GM12874 (cell line): ENCODE measurements around the gene ABCC5.

ENCODE experiments used
- TF ChIP-seq, protein P1 (sequence below): IDR thresholded peaks from 2 replicates; pipeline ENCODE4 v1.5.1; 2011; ENCODE audit warnings: low read depth, mild to moderate bottlenecking, control low read depth, low read length, moderate library complexity; ENCODE audit not compliant: insufficient read depth

Gene ABCC5

DNA sequence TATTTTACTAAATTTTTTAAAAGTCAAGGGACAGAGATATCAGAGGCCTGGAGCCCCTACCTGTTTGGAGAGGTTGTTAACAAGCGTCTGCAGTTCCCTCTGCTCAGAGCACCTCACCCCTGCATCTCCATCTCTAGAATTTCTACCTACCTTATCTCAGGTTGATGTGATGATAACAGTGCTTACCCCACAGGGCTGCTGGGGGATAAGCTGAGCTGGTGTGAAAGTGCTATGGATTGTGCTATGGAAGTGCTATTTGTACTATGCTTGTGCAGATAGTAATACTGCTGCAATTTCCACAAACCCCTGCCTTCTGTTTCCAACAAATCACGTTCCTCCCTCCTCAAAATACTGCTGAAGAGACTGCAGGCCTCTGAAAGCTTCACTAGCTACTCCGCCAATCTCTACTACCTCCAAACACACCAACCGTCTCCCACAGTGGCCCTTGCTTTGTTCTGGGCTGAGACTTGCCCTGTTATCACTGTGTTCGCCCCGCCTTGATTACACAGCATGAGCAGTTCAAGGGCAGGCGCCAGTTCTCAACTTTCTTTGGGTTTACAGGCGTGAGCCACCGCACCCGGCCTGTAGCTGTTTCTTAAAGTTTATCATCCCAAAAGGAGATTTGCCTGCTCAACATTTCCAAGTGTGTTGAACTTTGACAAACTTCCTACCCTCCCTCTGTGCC is 104.6 kb downstream of the ABCC5 start:
- TF ChIP-seq, protein P1, sequence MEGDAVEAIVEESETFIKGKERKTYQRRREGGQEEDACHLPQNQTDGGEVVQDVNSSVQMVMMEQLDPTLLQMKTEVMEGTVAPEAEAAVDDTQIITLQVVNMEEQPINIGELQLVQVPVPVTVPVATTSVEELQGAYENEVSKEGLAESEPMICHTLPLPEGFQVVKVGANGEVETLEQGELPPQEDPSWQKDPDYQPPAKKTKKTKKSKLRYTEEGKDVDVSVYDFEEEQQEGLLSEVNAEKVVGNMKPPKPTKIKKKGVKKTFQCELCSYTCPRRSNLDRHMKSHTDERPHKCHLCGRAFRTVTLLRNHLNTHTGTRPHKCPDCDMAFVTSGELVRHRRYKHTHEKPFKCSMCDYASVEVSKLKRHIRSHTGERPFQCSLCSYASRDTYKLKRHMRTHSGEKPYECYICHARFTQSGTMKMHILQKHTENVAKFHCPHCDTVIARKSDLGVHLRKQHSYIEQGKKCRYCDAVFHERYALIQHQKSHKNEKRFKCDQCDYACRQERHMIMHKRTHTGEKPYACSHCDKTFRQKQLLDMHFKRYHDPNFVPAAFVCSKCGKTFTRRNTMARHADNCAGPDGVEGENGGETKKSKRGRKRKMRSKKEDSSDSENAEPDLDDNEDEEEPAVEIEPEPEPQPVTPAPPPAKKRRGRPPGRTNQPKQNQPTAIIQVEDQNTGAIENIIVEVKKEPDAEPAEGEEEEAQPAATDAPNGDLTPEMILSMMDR, result no peak

DNA sequence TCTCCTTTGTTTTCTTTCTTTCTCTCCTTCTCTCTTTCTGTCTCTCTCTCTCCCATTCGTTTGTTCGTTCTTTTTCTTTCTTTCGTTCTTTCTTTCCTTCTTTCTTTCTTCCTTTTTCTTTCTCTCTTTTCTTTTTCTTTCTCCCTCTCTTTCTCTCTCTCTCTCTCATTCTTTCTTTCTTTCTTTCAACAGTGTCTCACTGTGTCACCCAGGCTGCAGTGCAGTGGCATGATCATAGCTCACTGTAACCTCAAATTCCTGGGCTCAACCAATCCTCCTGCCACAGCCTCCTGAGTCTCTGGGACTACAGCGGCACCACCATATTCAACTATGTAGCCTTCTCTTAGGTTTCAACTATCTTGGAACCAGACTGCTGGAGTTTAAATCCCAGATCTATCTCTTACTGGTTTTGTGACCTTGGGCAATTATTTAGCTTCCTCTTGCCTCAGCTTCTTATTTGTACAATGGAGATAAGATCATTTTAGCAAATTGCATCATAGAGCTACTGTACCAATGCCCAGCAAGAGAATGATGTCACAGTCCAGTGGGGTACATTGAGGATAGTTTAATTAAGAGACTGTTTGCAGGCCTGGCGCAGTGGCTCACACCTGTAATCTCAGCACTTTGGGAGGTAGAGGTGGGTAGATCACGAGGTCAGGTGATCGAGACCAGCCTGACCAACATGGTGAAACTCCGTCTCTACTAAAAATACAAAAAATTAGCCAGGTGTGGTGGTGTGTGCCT is 105.7 kb downstream of the ABCC5 start:
- TF ChIP-seq, protein P1, result no peak

DNA sequence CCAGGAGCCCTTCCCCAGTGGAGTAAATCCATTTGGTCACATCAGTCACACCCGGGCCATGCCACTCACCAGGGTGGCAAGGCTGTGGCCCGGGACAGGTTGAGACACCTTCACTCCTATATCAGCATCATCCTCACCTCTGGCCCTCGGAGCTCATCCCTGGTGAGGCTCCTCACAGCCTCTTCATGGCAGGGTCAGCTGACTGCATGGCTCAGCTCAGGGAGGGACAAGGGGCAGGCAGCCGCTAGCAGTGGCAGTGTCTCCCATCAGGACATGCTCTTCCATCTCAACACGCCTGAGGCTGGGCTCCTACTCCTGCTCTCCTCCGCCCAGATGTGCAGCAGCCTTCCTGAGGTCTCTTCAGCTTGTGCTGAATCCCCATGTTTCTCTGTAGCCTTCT is 106.6 kb downstream of the ABCC5 start:
- TF ChIP-seq, protein P1, result no peak

DNA sequence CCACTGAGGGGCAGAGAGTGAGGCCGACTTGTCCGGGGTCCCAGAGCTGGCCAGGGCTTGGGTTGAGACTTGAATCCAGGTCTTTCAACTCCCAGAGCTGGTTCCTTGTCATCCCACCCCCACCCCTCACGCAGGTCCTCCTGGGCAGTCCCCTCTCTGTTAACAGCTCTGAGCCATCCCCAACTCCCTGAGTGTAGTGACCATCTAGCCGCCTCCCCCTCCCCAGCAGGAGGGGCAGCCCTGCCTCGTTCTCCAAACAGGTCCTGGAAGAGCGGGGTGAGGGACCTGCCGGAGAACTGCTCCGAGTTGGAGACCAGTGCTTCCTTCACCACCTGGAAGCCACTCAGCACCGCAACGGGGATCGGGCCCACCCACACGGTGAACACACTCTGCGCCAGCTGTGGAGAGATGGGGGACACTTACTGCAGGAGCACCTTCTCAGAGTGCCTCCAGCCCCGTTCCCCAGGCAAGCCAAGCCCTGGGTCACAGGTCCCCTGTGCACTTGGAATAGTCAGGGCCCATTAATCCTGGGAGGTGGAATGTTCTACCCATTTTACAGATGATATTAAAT is 108.6 kb downstream of the ABCC5 start:
- TF ChIP-seq, protein P1, result no peak

DNA sequence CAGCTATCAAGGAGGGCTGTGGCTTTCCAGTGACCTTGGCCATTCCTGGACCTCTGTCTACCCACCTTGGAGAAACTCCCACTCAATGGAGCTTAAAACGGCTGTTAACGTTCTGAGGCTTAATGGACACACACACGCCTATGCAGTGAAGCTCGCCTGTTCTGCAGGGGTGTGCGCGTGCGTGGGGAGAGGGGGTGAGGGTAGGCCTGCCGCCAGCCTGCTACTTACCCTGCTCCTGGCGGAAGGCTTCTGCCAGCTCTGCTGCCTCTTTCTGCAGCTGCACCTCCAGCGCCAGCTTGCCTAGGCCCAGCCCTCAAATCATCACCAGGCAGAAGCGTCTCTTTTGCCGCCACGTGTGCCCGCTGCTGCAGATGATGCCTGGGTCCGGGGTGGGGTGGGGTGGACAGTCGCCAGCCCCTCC is 109.8 kb downstream of the ABCC5 start:
- TF ChIP-seq, protein P1, result no peak

DNA sequence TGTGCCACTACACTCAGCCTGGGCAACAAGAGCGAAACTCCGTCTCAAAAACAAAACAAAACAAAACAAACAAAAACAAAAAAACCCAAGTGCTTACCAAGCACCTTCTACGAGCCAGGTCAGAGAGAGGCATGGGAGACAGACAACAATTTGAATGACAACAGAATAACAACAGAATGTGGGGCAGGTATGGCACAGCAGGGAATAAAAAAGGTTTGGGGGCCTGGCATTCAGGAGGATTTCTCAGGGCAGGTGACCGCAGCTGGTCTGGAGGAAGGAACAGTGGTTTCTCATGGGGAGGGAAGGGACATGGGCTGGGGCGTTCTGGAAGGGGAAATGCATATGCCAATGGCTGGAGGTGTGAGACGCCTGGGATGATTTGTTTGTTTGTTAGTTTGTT is 110.5 kb downstream of the ABCC5 start:
- TF ChIP-seq, protein P1, result no peak

DNA sequence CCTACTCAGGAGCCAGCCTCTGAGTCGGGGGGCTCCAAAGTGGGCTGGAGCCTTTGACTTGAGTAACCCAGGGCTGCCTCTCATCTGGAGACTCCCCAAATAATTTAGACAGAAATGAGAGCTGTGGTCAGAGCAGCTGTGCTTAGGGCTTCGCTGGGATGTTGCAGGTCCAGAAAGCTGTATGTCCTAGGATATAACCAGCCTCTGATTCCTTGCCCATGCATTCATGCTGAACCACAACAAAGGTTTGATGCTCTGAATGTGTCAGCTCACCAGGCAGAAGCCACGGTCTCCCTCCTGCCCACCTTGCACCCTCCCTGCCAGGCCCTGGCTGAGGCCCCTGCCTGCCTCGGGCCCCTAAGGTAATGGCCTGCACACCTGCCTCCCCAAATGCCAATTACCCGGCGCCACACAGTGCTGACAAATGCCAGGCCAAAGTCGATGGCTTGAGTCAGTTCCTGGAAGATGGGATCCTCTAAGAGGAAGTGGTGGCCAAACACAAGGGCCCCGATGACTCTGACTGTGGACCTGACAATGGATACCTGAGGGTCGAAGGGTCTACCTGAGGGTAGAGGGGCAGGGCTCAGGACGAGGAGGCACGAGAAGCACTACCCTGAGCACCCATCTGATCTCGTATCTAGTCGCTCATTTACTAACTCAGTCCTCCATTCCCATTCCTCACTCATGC is 111.3 kb downstream of the ABCC5 start:
- TF ChIP-seq, protein P1, result no peak
